NCI-H510A treated with DMSO at 0.1 percent for 48 hours (cell line): ENCODE results near the gene R3HDM2.

Experiments
- DNase-seq: peaks from one replicate; lab custom pipeline; 2025; lab: John Stamatoyannopoulos, UW

The R3HDM2 gene

GRCh38 chr12:57229046-57229633, 201.7 kb downstream of the R3HDM2 start:
- DNase-seq, result no peak

DNA sequence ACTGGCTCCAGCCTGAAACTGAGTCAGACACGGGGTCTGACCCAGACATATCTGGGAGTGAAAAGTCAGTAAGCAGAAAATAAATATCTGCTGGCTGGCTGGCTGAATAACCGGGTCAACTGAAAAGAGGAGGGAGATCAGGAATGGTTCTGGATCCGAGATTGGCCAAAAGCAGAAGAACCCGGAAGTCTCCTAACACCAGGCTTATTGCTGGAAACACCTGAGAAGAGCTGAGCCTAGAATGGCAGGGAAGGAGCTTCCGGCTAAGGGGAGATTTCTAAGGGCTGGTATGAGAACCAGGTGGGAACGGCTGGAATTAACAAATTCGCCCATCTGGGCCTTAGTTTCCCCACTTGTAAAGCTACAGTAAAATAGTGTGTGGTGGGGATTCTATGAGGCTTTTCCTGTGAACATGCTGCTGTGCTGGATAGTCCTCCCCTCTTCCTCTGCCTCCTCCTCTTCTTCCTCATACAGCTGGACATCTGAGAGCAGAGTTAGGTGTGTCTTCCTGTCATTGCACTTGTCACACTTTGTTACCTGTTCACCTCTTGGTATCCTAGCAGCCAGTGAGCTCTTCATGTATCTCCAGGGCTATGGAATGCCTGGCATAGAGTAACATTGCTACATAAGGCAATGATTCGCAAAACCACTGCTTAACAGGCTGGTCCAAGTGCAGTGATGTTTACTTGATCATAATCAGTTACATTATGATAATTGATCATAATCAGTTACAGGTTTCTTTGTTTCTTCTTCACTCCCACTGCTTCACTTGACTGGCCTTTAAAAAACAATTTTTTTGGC, 203.3 kb downstream of the R3HDM2 start:
- DNase-seq, result peak; percentile 70

- DNase-seq, result no peak
Measured at GRCh38 chr12:57226588-57227314, 204.1 kb downstream of the R3HDM2 start.

GRCh38 chr12:57225680-57226210, 205.1 kb downstream of the R3HDM2 start:
- no peak for DNase-seq

GRCh38 chr12:57224973-57225679, 205.7 kb downstream of the R3HDM2 start:
- peak; percentile 67 for DNase-seq

DNA sequence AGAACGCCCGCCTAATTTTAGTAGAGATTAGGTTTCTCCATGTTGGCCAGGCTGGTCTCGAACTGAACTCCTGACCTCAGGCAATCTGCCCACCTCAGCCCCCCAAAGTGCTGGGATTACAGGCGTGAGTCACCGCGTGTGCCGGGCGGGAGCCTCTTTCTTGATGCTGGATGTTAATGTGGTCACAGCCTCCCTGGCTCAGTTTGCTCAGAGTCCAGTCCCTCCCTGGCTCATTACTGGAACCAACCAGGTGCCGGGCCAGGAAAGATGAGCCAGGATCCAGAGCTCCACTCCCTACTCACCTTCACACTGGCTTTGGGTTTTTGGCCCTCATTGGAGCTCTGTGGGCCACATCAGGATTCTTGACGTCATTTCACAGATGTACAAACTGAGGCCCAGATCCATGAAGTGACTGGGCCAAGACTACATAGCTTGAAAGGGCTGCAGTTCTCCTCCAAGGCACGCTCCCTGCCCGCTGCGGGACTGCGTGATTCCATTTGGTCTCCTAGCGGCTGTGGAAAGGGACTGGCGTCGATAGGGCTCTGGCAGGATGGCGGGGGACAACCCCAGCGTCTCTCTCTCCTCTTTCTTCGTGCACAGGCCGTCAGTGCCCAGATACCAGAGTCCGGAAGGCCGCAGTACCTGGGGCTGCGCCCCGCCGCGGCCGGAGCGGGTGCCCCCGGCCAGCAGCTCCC, 206.4 kb downstream of the R3HDM2 start:
- DNase-seq, result no peak

GRCh38 chr12:57223191-57224165, 207.4 kb downstream of the R3HDM2 start:
- DNase-seq, result no peak

GRCh38 chr12:57222286-57223190, 208.3 kb downstream of the R3HDM2 start:
- no peak for DNase-seq

- no peak for DNase-seq
Measured at GRCh38 chr12:57221169-57221917, 209.5 kb downstream of the R3HDM2 start.

DNA sequence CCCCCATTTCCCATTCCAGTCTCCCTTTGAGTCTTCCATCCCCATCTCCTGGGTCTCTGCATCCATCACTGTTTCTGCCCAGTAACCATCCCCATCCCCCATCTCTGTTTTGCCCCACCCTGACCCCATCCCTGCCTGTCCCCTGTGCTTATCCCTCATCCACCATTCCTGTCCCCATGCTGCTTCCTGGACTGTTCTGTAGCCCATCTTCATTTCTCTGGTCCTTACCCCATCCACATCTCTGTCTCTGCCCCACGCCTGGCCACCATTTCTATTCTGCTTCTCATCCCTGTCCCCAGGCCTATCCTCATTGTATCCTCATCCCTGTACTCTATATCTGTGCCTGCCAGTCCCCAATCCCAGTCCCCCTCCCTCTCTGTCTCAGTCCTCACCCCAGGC, 210.1 kb downstream of the R3HDM2 start:
- no peak for DNase-seq

GRCh38 chr12:57219993-57220754, 210.7 kb downstream of the R3HDM2 start:
- no peak for DNase-seq

- DNase-seq, result no peak
Measured at GRCh38 chr12:57219205-57219992, 211.4 kb downstream of the R3HDM2 start.

DNA sequence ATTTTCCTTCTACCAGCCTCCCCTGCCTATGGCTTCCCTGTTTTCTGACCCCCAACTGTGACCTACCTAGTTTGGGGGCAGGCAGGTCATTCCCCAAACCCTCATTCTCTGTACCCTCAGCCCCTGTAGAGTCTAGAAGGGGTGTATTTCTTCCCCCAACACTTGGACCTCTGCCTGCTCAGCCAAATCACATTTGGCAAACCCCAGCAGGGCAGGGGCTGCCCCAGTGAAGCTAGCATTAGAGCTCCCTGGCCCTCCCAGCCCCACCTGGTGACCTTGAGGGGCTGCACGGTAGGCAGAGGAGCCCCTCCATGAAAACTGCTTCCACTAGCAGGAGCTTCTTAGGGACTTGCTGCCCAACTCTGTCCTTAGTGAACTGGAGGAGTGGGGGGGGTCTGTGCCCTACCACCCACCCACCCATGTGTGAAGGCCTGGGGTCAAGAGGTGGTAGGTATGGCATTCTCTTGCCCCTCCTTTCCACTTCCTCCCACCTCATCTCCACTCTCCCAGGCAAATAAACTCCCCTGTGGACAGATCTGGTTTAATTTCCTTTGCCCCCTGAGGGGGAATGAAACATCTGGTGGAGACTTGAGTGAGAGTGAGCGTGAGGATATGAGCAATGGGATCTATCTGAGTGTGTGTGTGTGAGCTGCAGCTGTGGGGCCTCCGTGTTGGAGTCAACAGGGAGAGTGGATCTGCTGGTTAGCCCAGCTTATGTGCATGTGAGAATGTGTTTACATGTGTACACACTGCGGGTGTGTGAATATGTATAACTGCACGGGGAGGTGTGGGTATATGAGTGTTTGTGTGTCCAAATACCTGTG, 212.6 kb downstream of the R3HDM2 start:
- no peak for DNase-seq

DNA sequence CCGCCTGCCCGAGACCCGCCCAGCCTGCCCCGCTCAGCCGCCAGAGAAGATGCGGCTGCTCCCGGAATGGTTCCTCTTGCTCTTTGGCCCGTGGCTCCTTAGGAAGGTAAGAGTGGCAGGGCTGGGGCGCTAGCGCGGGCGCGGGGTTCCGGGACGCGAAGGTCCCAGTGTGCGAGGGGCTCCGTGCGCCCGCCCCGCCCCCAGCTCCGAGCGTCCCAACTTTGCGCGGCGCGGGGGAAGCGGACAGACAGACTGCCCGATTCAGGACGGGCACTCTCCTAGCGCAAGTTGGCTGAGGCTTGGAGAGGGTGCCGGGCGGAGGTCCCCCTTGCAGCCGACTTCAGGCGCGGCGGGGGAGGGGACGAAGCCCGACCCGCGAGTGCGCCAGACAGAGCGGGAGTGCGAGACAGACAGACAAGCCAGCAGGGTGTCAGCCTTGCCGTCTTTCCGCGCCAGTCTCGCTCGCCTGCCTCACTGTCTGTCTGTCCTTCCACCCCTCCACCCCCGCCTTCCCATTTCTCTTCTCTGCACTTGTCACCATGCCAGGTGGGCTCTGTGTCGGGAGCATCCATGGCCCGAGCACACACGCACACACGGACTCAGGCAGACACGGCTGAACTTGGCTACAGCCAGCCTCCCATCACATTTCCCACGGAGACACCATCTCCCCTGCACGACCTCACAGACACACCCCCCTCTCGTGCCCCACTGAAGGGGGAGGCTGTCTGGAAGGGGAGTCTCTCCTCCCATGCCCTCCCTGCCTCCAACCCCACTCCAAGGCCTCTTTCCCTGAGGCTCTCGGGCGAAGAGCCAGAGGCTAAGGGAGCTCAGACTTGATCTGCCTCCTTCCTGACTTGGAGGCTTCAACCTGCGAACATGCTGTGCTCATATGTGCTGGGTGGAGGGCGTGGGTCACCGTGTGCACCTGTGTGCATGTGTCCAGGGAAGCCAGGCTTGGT, 213.6 kb downstream of the R3HDM2 start:
- DNase-seq, result no peak
